T-helper 9 cell (primary cell): ENCODE results near the gene RILP.

Experiments
- DNase-seq: peaks from one replicate; pipeline ENCODE4 v3.0.0-alpha.2; 2020

RILP gene

GRCh38 chr17:1597861-1598342, 51.8 kb downstream of the RILP start:
- no peak for DNase-seq
